Fibroblast of the aortic adventitia (primary cell): ENCODE measurements around the gene C19orf25. TPM values are rescaled to one million over a fixed set of nuclear protein-coding genes. Genes with fewer than 3 reads are reported as not detected.
"Not testable (repeated sequence)": the region's sequence is repeated elsewhere in the genome, so short reads cannot be mapped to it uniquely, and the experiment has no call there.

Experiments
- DNase-seq: peaks from one replicate; pipeline ENCODE4 v3.0.0-alpha.2; 2010; ENCODE audit warnings: low read depth
- H3K4me3 ChIP-seq: 2 replicates; pipeline ENCODE4 v1.5.1; 2011; ENCODE audit warnings: low read depth, mild to moderate bottlenecking, control low read depth, low read length, moderate library complexity
- CTCF ChIP-seq: IDR thresholded peaks from 2 replicates; pipeline ENCODE4 v1.5.1; 2011; ENCODE audit warnings: mild to moderate bottlenecking, low read length, control low read depth, inconsistent platforms; ENCODE audit not compliant: insufficient read depth
- total RNA-seq: library from RNA; depleted of rRNA; stranded (reverse); fragments of >200 nt; gene quantifications from 2 replicates; pipeline ENCODE4 v1.2.3, GENCODE V29; 2012; ENCODE audit warnings: low replicate concordance

C19orf25 gene
- total RNA-seq, 1 donor = 26.8 TPM

- no peak for DNase-seq
- no peak for TF ChIP-seq CTCF
- no peak overlapping the region for H3K4me3 ChIP-seq
Measured at GRCh38 chr19:1482361-1483130, 3.5 kb upstream of the C19orf25 start.

GRCh38 chr19:1481893-1482360 is 2.9 kb upstream of the C19orf25 start:
- H3K4me3 ChIP-seq = no peak overlapping the region
- DNase-seq = no peak
- no peak for TF ChIP-seq CTCF

GRCh38 chr19:1481224-1481892 is 2.3 kb upstream of the C19orf25 start:
- TF ChIP-seq CTCF = no peak
- no peak overlapping the region for H3K4me3 ChIP-seq
- no peak for DNase-seq

- not testable (repeated sequence) for DNase-seq, H3K4me3 ChIP-seq
Measured at GRCh38 chr19:1477056-1477455, 2.0 kb downstream of the C19orf25 start.

- no peak overlapping the region for H3K4me3 ChIP-seq
- TF ChIP-seq CTCF = no peak
- no peak for DNase-seq
Measured at GRCh38 chr19:1475751-1476437, 3.1 kb downstream of the C19orf25 start.

DNA sequence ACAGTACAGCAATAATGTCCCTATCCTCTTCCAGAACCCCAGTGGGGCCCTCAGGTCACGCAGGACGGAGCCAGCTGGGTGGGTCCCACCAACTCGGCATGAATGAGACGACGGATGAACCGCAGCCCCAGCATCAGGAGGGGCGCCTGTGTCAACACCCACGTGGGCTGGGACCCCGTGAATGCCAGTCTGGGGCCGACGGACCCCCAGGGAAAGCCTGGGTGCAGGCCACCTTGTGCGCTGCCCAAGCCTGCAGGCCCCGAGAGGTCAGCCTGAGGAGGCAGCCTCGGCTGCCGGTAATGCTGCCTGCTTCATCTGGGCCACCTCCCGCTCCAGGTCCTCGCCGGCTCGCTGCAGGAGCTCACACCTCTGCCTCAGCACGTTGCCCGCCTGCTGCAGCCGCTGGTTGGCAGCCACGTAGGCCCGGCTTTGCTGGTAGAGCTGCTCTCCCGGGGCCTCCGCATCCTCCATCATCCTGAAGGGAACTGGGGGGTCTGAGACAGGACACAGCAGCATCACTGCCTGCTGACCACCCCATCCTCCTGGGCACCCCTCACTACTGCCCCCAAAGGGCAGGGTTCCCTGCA is 4.2 kb downstream of the C19orf25 start:
- no peak for TF ChIP-seq CTCF
- no peak for DNase-seq
- H3K4me3 ChIP-seq = no peak overlapping the region
